K562 (cell line): ENCODE data around the gene TNKS2. TPM values are rescaled to one million over a fixed set of nuclear protein-coding genes. Genes with fewer than 3 reads are reported as not detected.
A peak's percentile ranks its signal among the peaks of the same experiment; 100 is the strongest.

ENCODE experiments used
- CREB3L1 ChIP-seq: fragments of 450-650 bp; IDR thresholded peaks from 2 replicates; pipeline ENCODE4 v1.6.1; 2014; ENCODE audit warnings: low read depth, mild to moderate bottlenecking, moderate library complexity, borderline replicate concordance
- CREM ChIP-seq: IDR thresholded peaks from 2 replicates; pipeline ENCODE4 v1.6.1; 2014; ENCODE audit warnings: antibody characterized with exemption, low read depth
- L3MBTL2 ChIP-seq: fragments of 450-650 bp; IDR thresholded peaks from 2 replicates; pipeline ENCODE4 v1.6.1; 2016; ENCODE audit warnings: mild to moderate bottlenecking, moderate library complexity
- MAZ ChIP-seq, 2 experiments: fragments of 450-650 bp in 1 of 2; sonication (generic) in 1 of 2; formaldehyde crosslinking; IDR thresholded peaks in 1 of 2; conservative IDR thresholded peaks in 1 of 2; 2 replicates each; pipeline versions ENCODE4 v1.4.0 to v1.5.0; 2020; ENCODE audit warnings: mild to moderate bottlenecking in 1 of 2, missing genetic modification reagents in 1 of 2
- REST ChIP-seq, 2 experiments: fragments of 450-650 bp; formaldehyde crosslinking in 1 of 2; IDR thresholded peaks; 2 replicates each; pipeline versions ENCODE4 v1.4.0 to v1.6.1; 2014 to 2020; ENCODE audit warnings: mild to moderate bottlenecking in 2 of 2, borderline replicate concordance in 1 of 2, low read depth in 1 of 2
- USF2 ChIP-seq: sonication (generic); formaldehyde crosslinking; IDR thresholded peaks from 2 replicates; pipeline ENCODE4 v1.5.0; 2020; ENCODE audit warnings: missing genetic modification reagents
- ZNF143 ChIP-seq: sonication (generic); formaldehyde crosslinking; IDR thresholded peaks from 2 replicates; pipeline ENCODE4 v1.9.0; 2022; ENCODE audit warnings: mild to moderate bottlenecking, missing genetic modification reagents
- ZNF592 ChIP-seq: fragments of 450-650 bp; IDR thresholded peaks from 2 replicates; pipeline ENCODE4 v1.6.1; 2017; ENCODE audit warnings: antibody characterized with exemption, mild to moderate bottlenecking
- polyA plus RNA-seq, 8 experiments: library from polyadenylated mRNA; depleted of rRNA in 4 of 8; stranded (reverse) in 5 of 8; unstranded in 3 of 8; fragments of >200 nt; fragmentation: Nextera tagmentation in 2 of 8; fragmentation: Illumina TruSeq in 1 of 8; extraction: Ambion mirVana in 2 of 8; extraction: Trizol in 1 of 8; gene quantifications; 2 replicates each; pipeline versions ENCODE4 v1.2.1 to v1.2.3, GENCODE V29; 2011 to 2014; ENCODE audit warnings: inconsistent platforms in 1 of 8, missing spikeins in 1 of 8
- total RNA-seq, 7 experiments: library from RNA; depleted of rRNA in 6 of 7; stranded (reverse); fragments of >200 nt in 6 of 7; fragmentation: Illumina TruSeq in 2 of 7; extraction: Trizol in 2 of 7; gene quantifications; 2 replicates each; pipeline versions ENCODE4 v1.2.1 to v1.2.3, GENCODE V29; 2011 to 2021; ENCODE audit warnings: low replicate concordance in 1 of 7

The TNKS2 gene
- total and polyA plus RNA-seq, 9 of the 15 experiments (the other 6 are each of a cell fraction or from before 2014, with no cell fraction given), result 3.5 to 19.8 (median 8.6) TPM

GRCh38 chr10:91797874-91798648 lies at the start of gene TNKS2 (continued):
- TF ChIP-seq REST (IDR thresholded peaks at IDR 0.05; ENCODE audit: borderline replicate concordance), result peak; percentile 83
- TF ChIP-seq REST (CRISPR knock-in tag; IDR thresholded peaks at IDR 0.05; ENCODE audit: low read depth), result peak; percentile 55; the same call in 1 of the 2 replicates
- peak; percentile 62; the same call in 1 of the 2 replicates for TF ChIP-seq CREM
- peak; percentile 77 for TF ChIP-seq L3MBTL2
- peak; percentile 90 for TF ChIP-seq USF2 (CRISPR knock-in tag)
- TF ChIP-seq MAZ (CRISPR knock-in tag; conservative IDR thresholded peaks at IDR 0.05 in 1 of 2, IDR thresholded peaks at IDR 0.05 in 1 of 2), result peak in 1 of 2 experiments; percentile 73; a peak in 2 of 4 replicates
- TF ChIP-seq ZNF143, result peak; percentile 50; the same call in 1 of the 2 replicates
- peak; percentile 82 for TF ChIP-seq ZNF592
- TF ChIP-seq CREB3L1, result no peak; the same call in 1 of the 2 replicates
